ENCODE results near the gene ATP6V1G3. TPM values are rescaled to one million over a fixed set of nuclear protein-coding genes. Genes with fewer than 3 reads are reported as not detected.
A peak's percentile ranks its signal among the peaks of the same experiment; 100 is the strongest.

ATP6V1G3 gene
- total and polyA plus RNA-seq, 10 donors = not detected

DNA sequence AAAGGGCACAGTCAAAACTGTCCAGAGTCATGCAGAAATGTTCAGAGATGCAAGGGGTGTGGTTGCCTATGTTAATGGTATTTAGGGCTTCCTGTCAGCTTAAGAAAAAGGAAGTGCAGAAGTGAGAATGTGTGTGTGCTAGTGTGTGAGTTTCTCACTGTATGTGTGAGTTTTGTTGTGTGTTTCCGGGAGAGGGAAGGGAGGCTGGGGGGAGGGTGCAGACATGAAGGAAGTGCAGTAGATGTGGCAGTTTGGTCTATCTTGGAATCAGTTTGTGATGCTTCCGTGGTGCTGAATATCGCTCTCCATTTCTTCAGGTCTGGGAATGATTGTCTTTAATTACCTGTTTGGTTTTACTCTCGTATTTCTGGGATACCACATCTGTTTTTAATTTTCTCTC is 16.5 kb upstream of the ATP6V1G3 start:
- WGBS, 5 donors = 27 to 40% (median 30%) methylated on average over 4 of the region's 4 CpGs
- Histone ChIP-seq H3K27ac (peak overlapping the region in 7 of 8 donors; percentile 70 to 86 (median 75)), H3K27me3 (replicated peaks in 1 of 7) (no peaks in the 10 kb centered on the region), H3K36me3 (no peaks in the 10 kb centered on the region), H3K4me3 (peak overlapping the region in 3 of 8 donors; percentile 12 to 45 (median 18)), H3K4me1 (peaks cover 13 to 93% (median 52%) of the 10 kb centered on the region in 6 donors), H3K9me3 (no peaks in the 10 kb centered on the region)
- intact Hi-C loops (cut with DNase I; ENCODE audit: low total_unique reads) = no loop called here
- DNase-seq = peak; percentile 84
- TF ChIP-seq POLR2AphosphoS5 (IDR thresholded peaks at IDR 0.05) (peak in 1 of 3 donors; percentile 91), POLR2A (IDR thresholded peaks at IDR 0.05) (peak in 1 of 3 donors; percentile 15)
- TF ChIP-seq, protein P1, sequence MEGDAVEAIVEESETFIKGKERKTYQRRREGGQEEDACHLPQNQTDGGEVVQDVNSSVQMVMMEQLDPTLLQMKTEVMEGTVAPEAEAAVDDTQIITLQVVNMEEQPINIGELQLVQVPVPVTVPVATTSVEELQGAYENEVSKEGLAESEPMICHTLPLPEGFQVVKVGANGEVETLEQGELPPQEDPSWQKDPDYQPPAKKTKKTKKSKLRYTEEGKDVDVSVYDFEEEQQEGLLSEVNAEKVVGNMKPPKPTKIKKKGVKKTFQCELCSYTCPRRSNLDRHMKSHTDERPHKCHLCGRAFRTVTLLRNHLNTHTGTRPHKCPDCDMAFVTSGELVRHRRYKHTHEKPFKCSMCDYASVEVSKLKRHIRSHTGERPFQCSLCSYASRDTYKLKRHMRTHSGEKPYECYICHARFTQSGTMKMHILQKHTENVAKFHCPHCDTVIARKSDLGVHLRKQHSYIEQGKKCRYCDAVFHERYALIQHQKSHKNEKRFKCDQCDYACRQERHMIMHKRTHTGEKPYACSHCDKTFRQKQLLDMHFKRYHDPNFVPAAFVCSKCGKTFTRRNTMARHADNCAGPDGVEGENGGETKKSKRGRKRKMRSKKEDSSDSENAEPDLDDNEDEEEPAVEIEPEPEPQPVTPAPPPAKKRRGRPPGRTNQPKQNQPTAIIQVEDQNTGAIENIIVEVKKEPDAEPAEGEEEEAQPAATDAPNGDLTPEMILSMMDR (IDR thresholded peaks at IDR 0.05 in 8 of 11, conservative IDR thresholded peaks at IDR 0.05 in 3 of 11) = no peak

DNA sequence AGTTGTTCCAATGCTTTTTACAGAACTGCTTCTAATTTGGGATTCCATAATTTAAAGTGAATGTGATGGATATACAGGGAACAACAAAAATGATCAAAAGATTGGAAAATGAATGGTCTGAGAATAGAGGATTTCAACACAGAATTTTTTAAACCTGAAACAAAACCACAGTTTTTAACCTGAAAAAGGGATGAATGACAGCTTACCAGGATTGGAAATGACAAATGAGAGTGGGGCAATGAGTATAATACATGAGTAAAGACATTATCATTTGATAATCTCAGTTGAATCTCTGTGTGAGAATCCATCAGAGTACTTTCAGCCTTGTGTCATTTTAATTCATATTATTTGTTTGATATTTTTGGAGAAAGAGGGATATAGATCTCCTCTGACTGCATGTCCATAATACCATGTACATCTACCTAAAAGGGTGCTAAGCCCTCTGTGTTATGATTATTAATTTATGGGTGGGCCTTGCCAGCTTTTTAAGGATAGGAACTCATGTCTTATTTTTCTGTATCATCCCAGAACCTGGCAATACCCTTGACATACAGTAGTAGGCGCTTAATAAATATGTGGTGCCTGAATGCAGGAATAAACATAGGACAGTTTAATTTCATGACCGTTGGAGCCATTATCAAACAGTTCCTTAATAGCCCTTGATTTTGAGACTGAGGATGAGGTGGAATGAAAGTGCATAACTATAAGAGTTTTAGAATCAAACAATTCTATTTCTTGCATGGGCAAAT is 12.4 kb upstream of the ATP6V1G3 start:
- no peak for TF ChIP-seq POLR2AphosphoS5 (IDR thresholded peaks at IDR 0.05)
- TF ChIP-seq, protein P1 (IDR thresholded peaks at IDR 0.05 in 8 of 11, conservative IDR thresholded peaks at IDR 0.05 in 3 of 11) = no peak
- TF ChIP-seq POLR2A (IDR thresholded peaks at IDR 0.05) = no peak
- Histone ChIP-seq H3K4me1 (peaks cover 10 to 69% (median 37%) of the 10 kb centered on the region in 6 donors), H3K9me3 (no peaks in the 10 kb centered on the region), H3K27ac (peak overlapping the region in 2 of 8 donors; percentile 63 to 70), H3K36me3 (no peaks in the 10 kb centered on the region), H3K4me3 (no peak overlapping the region), H3K27me3 (replicated peaks in 1 of 7) (no peaks in the 10 kb centered on the region)
- intact Hi-C loops (cut with DNase I; ENCODE audit: low total_unique reads) = no loop called here
- WGBS, 5 donors = 92 to 97% (median 93%) methylated on average over 2 of the region's 2 CpGs
- no peak for DNase-seq

DNA sequence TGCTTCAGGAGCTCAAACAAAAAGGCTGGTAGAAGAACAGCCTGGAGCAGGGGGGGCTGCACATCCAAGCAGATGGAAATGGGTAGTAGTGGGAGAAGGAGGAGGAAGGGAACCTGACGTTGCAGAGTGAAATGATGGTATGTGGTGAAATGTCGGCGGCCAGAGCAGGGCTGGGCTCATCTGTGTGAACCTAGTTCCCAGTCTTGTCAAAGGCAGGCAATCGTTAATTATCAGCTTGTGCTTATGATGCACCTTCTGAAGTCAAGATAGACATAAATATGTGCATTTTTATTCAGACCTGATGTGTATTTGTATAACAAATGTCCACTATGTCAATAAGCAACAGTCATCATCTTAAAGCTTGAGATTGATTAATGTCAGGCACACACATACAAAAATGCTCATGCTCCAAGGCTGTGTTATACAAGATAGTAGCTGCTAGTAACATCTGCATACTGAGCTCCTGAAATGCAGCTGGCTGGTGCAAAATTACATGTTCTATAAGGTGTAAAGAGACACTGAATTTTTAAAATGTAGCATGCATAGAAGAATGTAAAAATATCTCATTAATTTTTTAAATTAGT is 10.6 kb upstream of the ATP6V1G3 start:
- WGBS, 5 donors = 67 to 87% (median 71%) methylated on average over 4 of the region's 4 CpGs

More for the DNA sequence above, 10.6 kb upstream of the ATP6V1G3 start:
- peaks cover 4 to 51% (median 20%) of the 10 kb centered on the region in 6 donors for H3K4me1 ChIP-seq
- H3K36me3 ChIP-seq = no peaks in the 10 kb centered on the region
- intact Hi-C loops (cut with DNase I; ENCODE audit: low total_unique reads) = no loop called here
- H3K27ac ChIP-seq = no peak overlapping the region
- H3K4me3 ChIP-seq = no peak overlapping the region
- H3K9me3 ChIP-seq = peaks cover 0 to 9% (median 0%) of the 10 kb centered on the region in 8 donors
- no peak for DNase-seq
- no peaks in the 10 kb centered on the region for H3K27me3 ChIP-seq (replicated peaks in 1 of 7)
- TF ChIP-seq, protein P1 (IDR thresholded peaks at IDR 0.05 in 8 of 11, conservative IDR thresholded peaks at IDR 0.05 in 3 of 11) = no peak
- no peak for TF ChIP-seq POLR2A (IDR thresholded peaks at IDR 0.05)
- TF ChIP-seq POLR2AphosphoS5 (IDR thresholded peaks at IDR 0.05) = no peak

Data from spleen (tissue), 11 donors.